B cell (primary cell): ENCODE results near the gene TCIRG1. TPM values are rescaled to one million over a fixed set of nuclear protein-coding genes. Genes with fewer than 3 reads are reported as not detected.

Source experiments
- ATAC-seq: fragments of 200-7000 bp; cut with Tn5 transposase; one replicate; pipeline ENCODE4 v1.10.0; 2021; ENCODE audit warnings: low read depth, mild to moderate bottlenecking, moderate number of reproducible peaks, moderate library complexity
- CTCF ChIA-PET: fragments of 350-600 bp; sonication (Branson Sonifier 250); formaldehyde crosslinking; loops from one replicate; lab custom pipeline; 2021; ENCODE audit warnings: antibody characterized with exemption, inconsistent platforms; lab: Charles Lee
- POLR2A ChIA-PET: fragments of 350-600 bp; sonication (Branson Sonifier 250); formaldehyde crosslinking; loops from one replicate; lab custom pipeline; 2021; ENCODE audit warnings: antibody characterized with exemption; lab: Charles Lee
- DNase-seq: peaks from one replicate; pipeline ENCODE4 v3.0.0; 2013
- H2AFZ ChIP-seq: 2 replicates; pipeline ENCODE4 v1.6.1; 2012; ENCODE audit warnings: mild to moderate bottlenecking, low read depth, low read length; ENCODE audit not compliant: insufficient read depth, poor library complexity, severe bottlenecking
- H3K27ac ChIP-seq, 2 donors: 1 replicate in 1 of 2; 2 replicates in 1 of 2; pipeline ENCODE4 v1.5.1; 2012 to 2013; ENCODE audit warnings: low read length in 2 of 2, mild to moderate bottlenecking in 2 of 2, moderate library complexity in 1 of 2
- H3K27me3 ChIP-seq, 4 experiments: fragments of 200-600 bp in 1 of 4; sonication (generic) in 1 of 4; replicated peaks in 1 of 4; 1 replicate in 2 of 4; 2 replicates in 2 of 4; pipeline versions ENCODE4 v1.6.1 to v1.7.0; 2013 to 2016; ENCODE audit warnings: low read length in 3 of 4, mild to moderate bottlenecking in 2 of 4, mixed read lengths in 1 of 4, moderate library complexity in 1 of 4; ENCODE audit not compliant: insufficient read depth in 4 of 4, control insufficient read depth in 3 of 4; ENCODE audit errors: control extremely low read depth in 1 of 4
- H3K36me3 ChIP-seq, 2 experiments: replicated peaks in 1 of 2; 1 replicate in 1 of 2; 2 replicates in 1 of 2; pipeline versions ENCODE4 v1.6.1 to v1.7.1; 2013; ENCODE audit warnings: low read length in 1 of 2; ENCODE audit not compliant: insufficient read depth in 2 of 2, control insufficient read depth in 1 of 2; ENCODE audit errors: control extremely low read depth in 1 of 2, extremely low read depth in 1 of 2
- H3K4me1 ChIP-seq, 2 donors: fragments of 200-600 bp in 1 of 2; sonication (generic) in 1 of 2; 1 replicate in 1 of 2; 2 replicates in 1 of 2; pipeline versions ENCODE4 v1.5.1 to v1.6.1; 2013 to 2017; ENCODE audit warnings: low read length in 2 of 2; ENCODE audit not compliant: control insufficient read depth in 2 of 2, insufficient read depth in 2 of 2
- H3K4me2 ChIP-seq: replicated peaks from 2 replicates; pipeline ENCODE3; 2012; ENCODE audit warnings: mild to moderate bottlenecking, low read depth, low read length; ENCODE audit not compliant: poor library complexity, severe bottlenecking
- H3K4me3 ChIP-seq, 5 experiments: fragments of 200-600 bp in 1 of 5; sonication (generic) in 1 of 5; 1 replicate in 3 of 5; 2 replicates in 2 of 5; pipeline versions ENCODE4 v1.5.1 to v1.7.0; 2011 to 2016; ENCODE audit warnings: low read length in 4 of 5, mild to moderate bottlenecking in 4 of 5, low read depth in 2 of 5, control low read depth in 1 of 5, moderate library complexity in 1 of 5; ENCODE audit not compliant: insufficient read depth in 1 of 5; ENCODE audit errors: control extremely low read depth in 1 of 5, extremely low read depth in 1 of 5
- H3K79me2 ChIP-seq: fragments of 200-600 bp; sonication (generic); one replicate; pipeline ENCODE4 v1.6.0; 2016; ENCODE audit warnings: low read length; ENCODE audit not compliant: control insufficient read depth, insufficient read depth
- H3K9ac ChIP-seq: fragments of 200-600 bp; sonication (generic); 2 replicates; pipeline ENCODE4 v1.6.1; 2017; ENCODE audit warnings: mild to moderate bottlenecking, low read length, moderate library complexity
- H3K9me3 ChIP-seq, 3 donors: one replicate each; pipeline versions ENCODE4 v1.6.1 to v1.7.1; 2013; ENCODE audit warnings: low read length in 2 of 3; ENCODE audit not compliant: control insufficient read depth in 2 of 3, insufficient read depth in 1 of 3; ENCODE audit errors: control extremely low read depth in 1 of 3
- H4K20me1 ChIP-seq: 2 replicates; pipeline ENCODE4 v1.6.0; 2012; ENCODE audit warnings: mild to moderate bottlenecking, low read length; ENCODE audit not compliant: insufficient read depth, control insufficient read depth, poor library complexity, severe bottlenecking
- H3K27ac Mint-ChIP-seq: one replicate; pipeline ENCODE4 v1.8.0; 2021; ENCODE audit warnings: mixed read lengths
- H3K27me3 Mint-ChIP-seq: one replicate; pipeline ENCODE4 v1.8.0; 2021; ENCODE audit warnings: mixed read lengths
- H3K4me1 Mint-ChIP-seq: one replicate; pipeline ENCODE4 v1.8.0; 2021; ENCODE audit warnings: mixed read lengths
- H3K4me3 Mint-ChIP-seq: one replicate; pipeline ENCODE4 v1.8.0; 2021; ENCODE audit warnings: mixed read lengths
- H3K9me3 Mint-ChIP-seq: one replicate; pipeline ENCODE4 v1.8.0; 2022; ENCODE audit warnings: mixed read lengths; ENCODE audit not compliant: insufficient read depth
- CTCF ChIP-seq: fragments of 200-600 bp; IDR thresholded peaks from one replicate; pipeline ENCODE4 v1.8.0; 2022; ENCODE audit warnings: antibody characterized with exemption, mild to moderate bottlenecking
- EZH2 ChIP-seq: IDR thresholded peaks from 2 replicates; pipeline ENCODE4 v1.6.1; 2012; ENCODE audit warnings: borderline replicate concordance, low read depth, mild to moderate bottlenecking, moderate library complexity, low read length; ENCODE audit not compliant: insufficient read depth, poor library complexity, severe bottlenecking
- WGBS: methylation state at CpG from one replicate; pipeline ENCODE4 v1.1.5; 2013; ENCODE audit warnings: missing lambda C conversion rate; ENCODE audit not compliant: insufficient coverage; 5-methylcytosine and 5-hydroxymethylcytosine counted together
- intact Hi-C: fragments of 100-400 bp; cut with micrococcal nuclease; formaldehyde crosslinking; loops from one replicate; pipeline ENCODE4 v1.10.0; 2022
- polyA plus RNA-seq: library from polyadenylated mRNA; depleted of rRNA; stranded (reverse); fragments of >200 nt; gene quantifications from 2 replicates; pipeline ENCODE4 v1.2.3, GENCODE V29; 2012
- total RNA-seq, 2 donors: library from RNA; stranded (reverse); fragments of 120-200 nt in 1 of 2; gene quantifications; 1 replicate in 1 of 2; 2 replicates in 1 of 2; pipeline versions ENCODE4 v1.2.3 to v1.2.4, GENCODE V29; 2013 to 2022

Gene TCIRG1
- total and polyA plus RNA-seq, 2 donors (not counting 1 experiment from before 2014, with no cell fraction given), result 305 to 725 TPM

DNA sequence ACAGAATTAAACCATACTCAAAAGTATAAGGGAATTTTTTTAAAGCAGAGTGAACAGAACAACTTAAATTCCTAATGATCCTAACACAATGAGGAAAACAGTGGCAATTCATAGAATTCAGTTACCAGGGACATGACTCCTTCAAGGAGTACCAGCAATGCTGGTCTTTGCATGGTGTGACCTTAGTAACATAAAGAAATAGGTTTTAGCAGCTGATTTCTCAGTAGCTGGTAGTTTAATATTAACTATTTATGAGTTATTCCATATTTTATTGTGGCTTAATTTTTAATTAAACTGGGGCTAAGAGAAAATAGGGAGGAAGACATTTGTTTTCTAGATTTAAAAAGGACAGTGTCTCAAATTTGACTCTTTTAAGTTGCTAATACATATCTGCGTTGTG, 51.5 kb downstream of the TCIRG1 start:
- ChIA-PET POLR2A (no interaction called here), CTCF (no interaction called here)
- TF ChIP-seq CTCF (no peak), EZH2 (no peak)
- H2AFZ ChIP-seq, result peak overlapping the region; percentile 38
- peak overlapping the region in 1 of 2 donors; percentile 53 for H3K27ac ChIP-seq
- no peaks in the 10 kb centered on the region for H3K36me3 ChIP-seq
- no peaks in the 10 kb centered on the region for H3K9me3 Mint-ChIP-seq
- no peaks in the 10 kb centered on the region for H3K27me3 Mint-ChIP-seq
- no CpG with 5 or more reads among the region's 1 CpG for WGBS
- peak overlapping the region; percentile 13 for H3K9ac ChIP-seq
- peak overlapping the region; percentile 12 for H3K27ac Mint-ChIP-seq
- peaks cover 7% of the 10 kb centered on the region for H3K79me2 ChIP-seq
- peaks cover 14% of the 10 kb centered on the region for H3K4me1 Mint-ChIP-seq
- peak overlapping the region; percentile 60 for H3K4me3 Mint-ChIP-seq
- H4K20me1 ChIP-seq, result no peaks in the 10 kb centered on the region
- no peak for DNase-seq
- intact Hi-C loops, result no loop called here
- peaks cover 4 to 10% of the 10 kb centered on the region in 2 donors for H3K4me1 ChIP-seq
- H3K4me2 ChIP-seq, result peak overlapping the region; percentile 50
- H3K9me3 ChIP-seq, result no peaks in the 10 kb centered on the region
- H3K4me3 ChIP-seq, result peak overlapping the region in 1 of 5 experiments; percentile 9
- no peak for ATAC-seq
- H3K27me3 ChIP-seq, result no peaks in the 10 kb centered on the region

GRCh38 chr11:68090706-68091105, 51.9 kb downstream of the TCIRG1 start:
- peaks cover 4 to 10% of the 10 kb centered on the region in 2 donors for H3K4me1 ChIP-seq
- H3K9me3 Mint-ChIP-seq, result no peaks in the 10 kb centered on the region
- POLR2A ChIA-PET, result no interaction called here
- H3K27ac Mint-ChIP-seq, result peak overlapping the region; percentile 12
- CTCF ChIA-PET, result no interaction called here
- peak; percentile 42 for DNase-seq
- peak overlapping the region in 1 of 2 donors; percentile 53 for H3K27ac ChIP-seq
- no peaks in the 10 kb centered on the region for H3K27me3 Mint-ChIP-seq
- peak overlapping the region in 1 of 5 experiments; percentile 9 for H3K4me3 ChIP-seq
- H3K27me3 ChIP-seq, result no peaks in the 10 kb centered on the region
- H3K4me1 Mint-ChIP-seq, result peaks cover 14% of the 10 kb centered on the region
- TF ChIP-seq EZH2, result no peak
- no peak for TF ChIP-seq CTCF
- peaks cover 7% of the 10 kb centered on the region for H3K79me2 ChIP-seq
- WGBS, result 8% methylated on average over 2 of the region's 6 CpGs
- H2AFZ ChIP-seq, result peak overlapping the region; percentile 38
- intact Hi-C loops, result no loop called here
- peak overlapping the region; percentile 50 for H3K4me2 ChIP-seq
- no peaks in the 10 kb centered on the region for H3K36me3 ChIP-seq
- peak overlapping the region; percentile 13 for H3K9ac ChIP-seq
- no peaks in the 10 kb centered on the region for H3K9me3 ChIP-seq
- peak; percentile 56 for ATAC-seq
- peak overlapping the region; percentile 60 for H3K4me3 Mint-ChIP-seq
- H4K20me1 ChIP-seq, result no peaks in the 10 kb centered on the region
